ENCODE results near the gene FSIP1.

Gene FSIP1

GRCh38 chr15:39787479-39787878 is 4.8 kb upstream of the FSIP1 start:
- Histone ChIP-seq H3K4me1 (ENCODE audit: control insufficient read depth, low read length) (peaks cover 22% of the 10 kb centered on the region), H3K4me2 (ENCODE audit: low read length) (no peak overlapping the region), H3K9me2 (replicated peaks; ENCODE audit: control insufficient read depth, low read length) (no peaks in the 10 kb centered on the region), H3K36me3 (ENCODE audit: control insufficient read depth, low read length) (no peaks in the 10 kb centered on the region), H3K79me2 (ENCODE audit: control insufficient read depth, low read length) (peaks cover 14% of the 10 kb centered on the region), H3F3A (ENCODE audit: control insufficient read depth, insufficient read depth) (peaks cover 6% of the 10 kb centered on the region; the same call in 1 of the 2 replicates), H4K20me1 (ENCODE audit: control insufficient read depth, insufficient read depth, low read depth, low read length) (no peaks in the 10 kb centered on the region), H3K27me3 (ENCODE audit: control insufficient read depth, low read length) (no peaks in the 10 kb centered on the region), H3K4me3 (ENCODE audit: low read length) (no peak overlapping the region), H3K9me3 (ENCODE audit: control insufficient read depth, insufficient read depth, low read length) (no peaks in the 10 kb centered on the region), H3K27ac (ENCODE audit: low read depth, low read length) (no peak overlapping the region)
- no peak for TF ChIP-seq CTCF (IDR thresholded peaks at IDR 0.05; ENCODE audit: low read depth, low read length, poor library complexity, severe bottlenecking)
- no peak for TF ChIP-seq EZH2phosphoT487 (IDR thresholded peaks at IDR 0.05; ENCODE audit: borderline replicate concordance, low read length)

GRCh38 chr15:39786447-39787056 is 3.9 kb upstream of the FSIP1 start:
- no peak overlapping the region for H3K4me2 ChIP-seq (ENCODE audit: low read length)
- H3K27me3 ChIP-seq (ENCODE audit: control insufficient read depth, low read length): no peaks in the 10 kb centered on the region
- H3K27ac ChIP-seq (ENCODE audit: low read depth, low read length): no peak overlapping the region

GRCh38 chr15:39785841-39786240 is 3.2 kb upstream of the FSIP1 start:
- no peak overlapping the region for H3K4me3 ChIP-seq (ENCODE audit: low read length)
- no peaks in the 10 kb centered on the region for H3K9me2 ChIP-seq (replicated peaks; ENCODE audit: control insufficient read depth, low read length)
- H3F3A ChIP-seq (ENCODE audit: control insufficient read depth, insufficient read depth): peaks cover 6% of the 10 kb centered on the region; the same call in 1 of the 2 replicates
- H3K79me2 ChIP-seq (ENCODE audit: control insufficient read depth, low read length): peaks cover 14% of the 10 kb centered on the region
- TF ChIP-seq CTCF (IDR thresholded peaks at IDR 0.05; ENCODE audit: low read depth, low read length, poor library complexity, severe bottlenecking) (no peak), EZH2phosphoT487 (IDR thresholded peaks at IDR 0.05; ENCODE audit: borderline replicate concordance, low read length) (no peak)
- H3K4me2 ChIP-seq (ENCODE audit: low read length): no peak overlapping the region
- no peaks in the 10 kb centered on the region for H3K36me3 ChIP-seq (ENCODE audit: control insufficient read depth, low read length)
- peaks cover 3% of the 10 kb centered on the region; the same call in 1 of the 2 replicates for H3K9me3 ChIP-seq (ENCODE audit: control insufficient read depth, insufficient read depth, low read length)
- H3K27ac ChIP-seq (ENCODE audit: low read depth, low read length): no peak overlapping the region
- H3K4me1 ChIP-seq (ENCODE audit: control insufficient read depth, low read length): peaks cover 28% of the 10 kb centered on the region
- no peaks in the 10 kb centered on the region for H4K20me1 ChIP-seq (ENCODE audit: control insufficient read depth, insufficient read depth, low read depth, low read length)
- no peaks in the 10 kb centered on the region for H3K27me3 ChIP-seq (ENCODE audit: control insufficient read depth, low read length)

More at GRCh38 chr15:39786447-39787056, 3.9 kb upstream of the FSIP1 start:
- Histone ChIP-seq H3K36me3 (ENCODE audit: control insufficient read depth, low read length) (no peaks in the 10 kb centered on the region), H4K20me1 (ENCODE audit: control insufficient read depth, insufficient read depth, low read depth, low read length) (no peaks in the 10 kb centered on the region), H3F3A (ENCODE audit: control insufficient read depth, insufficient read depth) (peaks cover 6% of the 10 kb centered on the region; the same call in 1 of the 2 replicates), H3K9me2 (replicated peaks; ENCODE audit: control insufficient read depth, low read length) (no peaks in the 10 kb centered on the region), H3K4me1 (ENCODE audit: control insufficient read depth, low read length) (peaks cover 28% of the 10 kb centered on the region), H3K9me3 (ENCODE audit: control insufficient read depth, insufficient read depth, low read length) (no peaks in the 10 kb centered on the region), H3K79me2 (ENCODE audit: control insufficient read depth, low read length) (peaks cover 14% of the 10 kb centered on the region), H3K4me3 (ENCODE audit: low read length) (no peak overlapping the region)
- TF ChIP-seq CTCF (IDR thresholded peaks at IDR 0.05; ENCODE audit: low read depth, low read length, poor library complexity, severe bottlenecking) (peak; percentile 66), EZH2phosphoT487 (IDR thresholded peaks at IDR 0.05; ENCODE audit: borderline replicate concordance, low read length) (no peak)

Measured in DOHH2 (cell line).